Neuron (in vitro differentiated cells): ENCODE measurements around the gene LTN1.
"Not testable (repeated sequence)": the region's sequence is repeated elsewhere in the genome, so short reads cannot be mapped to it uniquely, and the experiment has no call there.

Experiments
- H2AFZ ChIP-seq: one replicate; pipeline ENCODE4 v1.6.1; 2013; ENCODE audit warnings: low read depth, mild to moderate bottlenecking, inconsistent platforms, low read length, moderate library complexity
- H3K27me3 ChIP-seq: one replicate; pipeline ENCODE4 v1.6.1; 2013; ENCODE audit warnings: low read length; ENCODE audit not compliant: insufficient read depth
- H3K36me3 ChIP-seq: one replicate; pipeline ENCODE4 v1.6.1; 2013; ENCODE audit warnings: low read length; ENCODE audit not compliant: insufficient read depth
- H3K4me1 ChIP-seq: one replicate; pipeline ENCODE4 v1.6.1; 2013; ENCODE audit warnings: low read length; ENCODE audit not compliant: insufficient read depth
- H3K4me3 ChIP-seq: 2 replicates; pipeline ENCODE4 v1.5.1; 2013; ENCODE audit warnings: mild to moderate bottlenecking, low read length, moderate library complexity
- H3K9me3 ChIP-seq: one replicate; pipeline ENCODE4 v1.6.1; 2013; ENCODE audit warnings: low read length

LTN1 gene

GRCh38 chr21:28936036-28936435 is 56.6 kb downstream of the LTN1 start:
- no peak overlapping the region for H3K4me3 ChIP-seq
- no peak overlapping the region for H2AFZ ChIP-seq
- H3K4me1 ChIP-seq, result no peaks in the 10 kb centered on the region
- H3K9me3 ChIP-seq, result no peaks in the 10 kb centered on the region
- H3K36me3 ChIP-seq, result peaks cover 50% of the 10 kb centered on the region
- no peaks in the 10 kb centered on the region for H3K27me3 ChIP-seq

- no peaks in the 10 kb centered on the region for H3K4me1 ChIP-seq
- H2AFZ ChIP-seq, result no peak overlapping the region
- peaks cover 63% of the 10 kb centered on the region for H3K36me3 ChIP-seq
- H3K9me3 ChIP-seq, result no peaks in the 10 kb centered on the region
- no peaks in the 10 kb centered on the region for H3K27me3 ChIP-seq
- H3K4me3 ChIP-seq, result no peak overlapping the region
Measured at GRCh38 chr21:28932717-28933116, 60.0 kb downstream of the LTN1 start.

GRCh38 chr21:28931708-28932372 is 60.8 kb downstream of the LTN1 start:
- H3K27me3 ChIP-seq, H3K4me3 ChIP-seq, H3K9me3 ChIP-seq, H2AFZ ChIP-seq, H3K4me1 ChIP-seq: not testable (repeated sequence)
- H3K36me3 ChIP-seq, result peaks cover 59% of the 10 kb centered on the region

- Histone ChIP-seq H3K27me3 (no peaks in the 10 kb centered on the region), H3K4me3 (no peak overlapping the region), H2AFZ (no peak overlapping the region), H3K36me3 (peaks cover 31% of the 10 kb centered on the region), H3K4me1 (no peaks in the 10 kb centered on the region), H3K9me3 (no peaks in the 10 kb centered on the region)
Measured at GRCh38 chr21:28928578-28929420, 63.9 kb downstream of the LTN1 start.

- H3K36me3 ChIP-seq, result peaks cover 27% of the 10 kb centered on the region
- H2AFZ ChIP-seq, result no peak overlapping the region
- H3K4me3 ChIP-seq, result no peak overlapping the region
- H3K27me3 ChIP-seq, result no peaks in the 10 kb centered on the region
- H3K4me1 ChIP-seq, result no peaks in the 10 kb centered on the region
- H3K9me3 ChIP-seq, result no peaks in the 10 kb centered on the region
Measured at GRCh38 chr21:28927130-28927529, 65.5 kb downstream of the LTN1 start.

- no peak overlapping the region for H2AFZ ChIP-seq
- no peak overlapping the region for H3K4me3 ChIP-seq
- H3K4me1 ChIP-seq, result no peaks in the 10 kb centered on the region
- no peaks in the 10 kb centered on the region for H3K27me3 ChIP-seq
- H3K9me3 ChIP-seq, result no peaks in the 10 kb centered on the region
- peaks cover 5% of the 10 kb centered on the region for H3K36me3 ChIP-seq
Measured at GRCh38 chr21:28923439-28923975, 69.2 kb downstream of the LTN1 start.

- H2AFZ ChIP-seq, result no peak overlapping the region
- no peak overlapping the region for H3K4me3 ChIP-seq
- H3K4me1 ChIP-seq, result no peaks in the 10 kb centered on the region
- peaks cover under 1% of the 10 kb centered on the region for H3K36me3 ChIP-seq
- H3K9me3 ChIP-seq, result no peaks in the 10 kb centered on the region
- no peaks in the 10 kb centered on the region for H3K27me3 ChIP-seq
Measured at GRCh38 chr21:28922368-28922767, 70.3 kb downstream of the LTN1 start.

GRCh38 chr21:28916150-28916893 is 76.4 kb downstream of the LTN1 start:
- H3K36me3 ChIP-seq, result no peaks in the 10 kb centered on the region
- H3K9me3 ChIP-seq, result no peaks in the 10 kb centered on the region
- no peak overlapping the region for H3K4me3 ChIP-seq
- H3K4me1 ChIP-seq, result no peaks in the 10 kb centered on the region
- H2AFZ ChIP-seq, result no peak overlapping the region
- H3K27me3 ChIP-seq, result no peaks in the 10 kb centered on the region

GRCh38 chr21:28913071-28913470 is 79.6 kb downstream of the LTN1 start:
- Histone ChIP-seq H3K27me3 (no peaks in the 10 kb centered on the region), H2AFZ (no peak overlapping the region), H3K4me1 (no peaks in the 10 kb centered on the region), H3K4me3 (no peak overlapping the region), H3K9me3 (no peaks in the 10 kb centered on the region), H3K36me3 (no peaks in the 10 kb centered on the region)

- Histone ChIP-seq H3K36me3 (no peaks in the 10 kb centered on the region), H3K4me1 (no peaks in the 10 kb centered on the region), H3K27me3 (no peaks in the 10 kb centered on the region), H3K9me3 (no peaks in the 10 kb centered on the region), H2AFZ (no peak overlapping the region), H3K4me3 (no peak overlapping the region)
Measured at GRCh38 chr21:28910280-28910887, 82.3 kb downstream of the LTN1 start.

- Histone ChIP-seq H3K36me3 (no peaks in the 10 kb centered on the region), H3K27me3 (no peaks in the 10 kb centered on the region), H2AFZ (no peak overlapping the region), H3K4me1 (no peaks in the 10 kb centered on the region), H3K9me3 (no peaks in the 10 kb centered on the region), H3K4me3 (no peak overlapping the region)
Measured at GRCh38 chr21:28908351-28908750, 84.3 kb downstream of the LTN1 start.

GRCh38 chr21:28906841-28907240 is 85.8 kb downstream of the LTN1 start:
- Histone ChIP-seq H2AFZ (no peak overlapping the region), H3K27me3 (no peaks in the 10 kb centered on the region), H3K4me3 (no peak overlapping the region), H3K36me3 (no peaks in the 10 kb centered on the region), H3K4me1 (no peaks in the 10 kb centered on the region), H3K9me3 (no peaks in the 10 kb centered on the region)
